Coronary artery (tissue), 2 donors: ENCODE data around the gene KREMEN1.

Experiments used
- DNase-seq: peaks from one replicate; pipeline ENCODE4 v3.0.0-alpha.2; 2017; ENCODE audit warnings: low spot score
- H3K27ac ChIP-seq, 2 donors: fragments of 200-600 bp; sonication (generic); one replicate each; pipeline ENCODE4 v1.5.1; 2016 to 2019
- H3K4me3 ChIP-seq: fragments of 200-600 bp; sonication (generic); 2 replicates; pipeline ENCODE4 v1.5.1; 2016; ENCODE audit warnings: mild to moderate bottlenecking, moderate library complexity
- TF ChIP-seq, protein P1 (sequence below): fragments of 200-600 bp; sonication (generic); IDR thresholded peaks from one replicate; pipeline ENCODE4 v1.5.1; 2019; ENCODE audit warnings: antibody characterized with exemption

KREMEN1 gene

GRCh38 chr22:29061773-29062172, 11.1 kb upstream of the KREMEN1 start, which contains the start of gene C22orf31:
C22orf31 (minus strand) TSS chr22:29061831; CDS start chr22:29061792, 39 bp downstream.
- TF ChIP-seq, protein P1, sequence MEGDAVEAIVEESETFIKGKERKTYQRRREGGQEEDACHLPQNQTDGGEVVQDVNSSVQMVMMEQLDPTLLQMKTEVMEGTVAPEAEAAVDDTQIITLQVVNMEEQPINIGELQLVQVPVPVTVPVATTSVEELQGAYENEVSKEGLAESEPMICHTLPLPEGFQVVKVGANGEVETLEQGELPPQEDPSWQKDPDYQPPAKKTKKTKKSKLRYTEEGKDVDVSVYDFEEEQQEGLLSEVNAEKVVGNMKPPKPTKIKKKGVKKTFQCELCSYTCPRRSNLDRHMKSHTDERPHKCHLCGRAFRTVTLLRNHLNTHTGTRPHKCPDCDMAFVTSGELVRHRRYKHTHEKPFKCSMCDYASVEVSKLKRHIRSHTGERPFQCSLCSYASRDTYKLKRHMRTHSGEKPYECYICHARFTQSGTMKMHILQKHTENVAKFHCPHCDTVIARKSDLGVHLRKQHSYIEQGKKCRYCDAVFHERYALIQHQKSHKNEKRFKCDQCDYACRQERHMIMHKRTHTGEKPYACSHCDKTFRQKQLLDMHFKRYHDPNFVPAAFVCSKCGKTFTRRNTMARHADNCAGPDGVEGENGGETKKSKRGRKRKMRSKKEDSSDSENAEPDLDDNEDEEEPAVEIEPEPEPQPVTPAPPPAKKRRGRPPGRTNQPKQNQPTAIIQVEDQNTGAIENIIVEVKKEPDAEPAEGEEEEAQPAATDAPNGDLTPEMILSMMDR: no peak
- no peak within 1 kb of the TSS for H3K4me3 ChIP-seq
- no peak within 1 kb of the TSS for H3K27ac ChIP-seq
- no peak for DNase-seq

DNA sequence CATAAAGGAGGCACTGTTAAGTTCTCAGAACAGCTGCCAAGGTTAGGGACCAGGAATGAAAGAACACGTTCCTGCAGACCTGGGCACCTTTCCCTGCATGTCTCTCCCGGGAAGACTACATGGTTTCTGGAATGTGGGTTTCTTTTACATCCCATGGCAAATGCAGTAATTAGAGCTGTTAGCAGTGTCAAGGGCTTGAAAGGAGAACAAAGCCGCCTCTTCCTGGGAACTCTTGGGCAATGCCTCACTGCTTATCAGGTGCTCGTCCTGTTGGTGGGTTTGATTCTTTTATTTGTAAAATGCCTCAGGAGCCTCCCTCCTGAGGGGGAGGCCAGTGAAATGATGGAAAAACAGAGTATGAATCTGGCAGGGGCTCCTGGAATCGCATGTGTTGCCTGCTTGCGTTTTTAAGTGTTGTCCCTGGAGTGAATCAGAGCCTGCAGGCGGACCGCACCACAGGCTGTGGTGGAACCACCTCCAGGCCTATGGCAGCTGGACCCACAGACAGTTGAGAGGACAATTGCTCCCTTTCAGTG, 10.5 kb upstream of the KREMEN1 start:
- no peak overlapping the region for H3K4me3 ChIP-seq
- H3K27ac ChIP-seq: no peak overlapping the region
- DNase-seq: no peak
- TF ChIP-seq, protein P1: no peak

GRCh38 chr22:29065468-29066190, 7.2 kb upstream of the KREMEN1 start:
- Histone ChIP-seq H3K27ac (no peak overlapping the region), H3K4me3 (no peak overlapping the region)
- DNase-seq: no peak
- TF ChIP-seq, protein P1: no peak

DNA sequence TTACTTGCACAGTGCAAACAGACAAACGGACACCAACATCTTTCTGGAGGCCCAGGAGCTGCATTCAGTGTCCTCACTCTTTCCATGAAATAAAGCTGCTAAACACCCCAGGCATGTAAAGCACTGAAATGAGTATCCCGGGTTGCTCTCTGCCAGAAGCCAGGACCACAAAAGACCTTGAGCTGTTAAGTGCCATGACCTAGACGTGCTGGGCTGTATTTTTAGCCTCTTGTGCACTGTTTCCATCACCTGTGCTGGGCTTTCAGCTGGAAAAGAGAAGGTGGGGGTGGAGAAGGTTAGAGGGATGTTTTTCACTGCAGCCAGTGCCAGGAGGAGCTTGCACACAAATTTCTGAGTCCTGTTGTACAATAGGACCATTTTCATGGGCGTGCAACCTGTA, 3.4 kb upstream of the KREMEN1 start:
- no peak overlapping the region for H3K4me3 ChIP-seq
- TF ChIP-seq, protein P1: no peak
- no peak for DNase-seq
- H3K27ac ChIP-seq: no peak overlapping the region

DNA sequence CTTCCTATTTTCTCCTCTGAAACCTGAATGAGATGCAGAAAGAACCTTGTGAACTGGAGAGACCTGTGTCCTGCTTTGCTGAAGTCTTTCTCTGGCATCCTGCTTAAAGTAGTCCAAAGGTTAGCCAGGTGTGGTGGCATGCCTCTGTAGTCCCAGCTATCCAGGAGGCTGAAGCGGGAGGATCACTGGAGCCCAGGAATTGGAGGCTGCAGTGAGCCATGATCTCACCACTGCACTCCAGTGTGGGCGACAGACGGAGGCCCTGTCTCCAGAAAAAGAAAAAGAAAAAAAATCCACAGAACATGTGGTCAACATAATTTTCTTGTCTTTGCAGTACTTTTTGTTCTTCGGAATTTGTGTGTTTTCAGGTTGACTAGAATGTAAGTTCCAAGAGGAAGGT, 2.3 kb upstream of the KREMEN1 start:
- TF ChIP-seq, protein P1: no peak
- H3K27ac ChIP-seq: no peak overlapping the region
- no peak overlapping the region for H3K4me3 ChIP-seq
- no peak for DNase-seq

DNA sequence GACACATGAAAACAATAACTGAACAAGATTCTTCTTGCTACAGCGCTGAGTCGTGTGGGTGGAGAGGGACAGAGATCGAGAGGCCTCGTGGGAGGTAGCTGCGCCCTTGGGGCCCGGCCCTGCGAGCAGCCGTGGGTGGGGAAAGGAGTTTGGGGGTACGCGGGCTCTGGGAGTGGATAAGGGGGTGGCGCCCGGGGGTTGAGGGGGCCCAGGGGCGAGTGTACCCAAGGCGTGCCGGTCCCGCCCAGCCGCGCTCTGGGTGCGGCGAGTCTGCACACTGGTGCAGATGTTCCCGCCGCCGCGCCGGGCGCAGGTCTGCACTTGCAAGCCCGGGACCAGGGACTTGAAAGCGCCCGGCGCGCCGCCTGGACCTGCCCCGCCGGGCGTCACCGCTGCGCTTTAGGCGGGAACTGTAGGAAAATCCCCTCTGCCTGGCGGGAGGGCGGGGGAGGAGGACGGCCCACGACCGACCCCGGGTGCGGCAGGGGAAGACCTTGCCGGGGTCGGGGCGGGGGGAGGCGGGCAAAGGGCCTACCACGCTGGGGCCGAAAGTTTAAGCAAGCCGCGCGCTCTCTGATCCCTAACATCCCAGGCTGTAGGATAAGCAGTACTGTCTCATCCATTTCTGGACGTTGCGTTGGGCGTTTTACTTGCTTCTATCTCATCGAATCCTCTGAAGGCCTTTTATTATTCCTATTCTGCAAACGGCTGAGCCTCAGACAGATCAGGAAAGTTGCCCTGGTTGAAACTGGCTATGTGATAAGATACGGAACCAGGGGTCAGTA, 1.4 kb upstream of the KREMEN1 start:
- Histone ChIP-seq H3K4me3 (peak overlapping the region; percentile 95), H3K27ac (no peak overlapping the region)
- TF ChIP-seq, protein P1: no peak
- DNase-seq: no peak
